Measurements from ENCODE around the gene PUS1.

PUS1 gene

GRCh38 chr12:131903270-131904255, 25.5 kb upstream of the PUS1 start:
- no peak for DNase-seq

GRCh38 chr12:131904346-131904745, 24.7 kb upstream of the PUS1 start:
- DNase-seq = no peak

DNA sequence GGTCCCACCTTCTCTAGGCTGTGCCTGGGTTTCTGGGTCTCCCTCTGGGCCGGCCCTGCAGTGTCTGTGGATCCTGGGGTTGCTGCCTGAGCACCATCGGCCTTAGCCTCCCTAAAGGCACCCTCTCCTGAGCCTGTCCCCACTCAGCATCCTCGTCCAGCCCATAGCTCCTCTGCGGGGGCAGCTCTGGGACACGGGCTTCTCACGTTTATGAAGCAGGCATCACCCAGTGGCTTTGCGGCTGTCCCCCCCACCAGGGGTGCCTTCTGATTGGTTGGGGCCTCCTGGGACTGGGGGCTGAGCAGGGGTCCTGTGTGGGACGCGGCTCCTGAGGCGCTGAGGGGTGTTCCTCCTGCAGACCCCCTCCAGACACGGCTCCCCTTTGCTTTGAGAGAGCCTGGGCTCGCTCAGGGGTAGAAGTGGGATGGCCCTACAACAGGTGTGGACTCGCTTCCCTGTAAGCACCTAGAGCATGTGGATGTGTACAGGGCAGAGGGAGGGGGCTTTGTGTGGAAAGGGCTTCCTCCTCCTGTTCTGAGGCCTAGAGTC, 23.9 kb upstream of the PUS1 start:
- no peak for DNase-seq

- DNase-seq = no peak
These were observed 23.4 kb upstream of the PUS1 start for GRCh38 chr12:131905630-131906091.

DNA sequence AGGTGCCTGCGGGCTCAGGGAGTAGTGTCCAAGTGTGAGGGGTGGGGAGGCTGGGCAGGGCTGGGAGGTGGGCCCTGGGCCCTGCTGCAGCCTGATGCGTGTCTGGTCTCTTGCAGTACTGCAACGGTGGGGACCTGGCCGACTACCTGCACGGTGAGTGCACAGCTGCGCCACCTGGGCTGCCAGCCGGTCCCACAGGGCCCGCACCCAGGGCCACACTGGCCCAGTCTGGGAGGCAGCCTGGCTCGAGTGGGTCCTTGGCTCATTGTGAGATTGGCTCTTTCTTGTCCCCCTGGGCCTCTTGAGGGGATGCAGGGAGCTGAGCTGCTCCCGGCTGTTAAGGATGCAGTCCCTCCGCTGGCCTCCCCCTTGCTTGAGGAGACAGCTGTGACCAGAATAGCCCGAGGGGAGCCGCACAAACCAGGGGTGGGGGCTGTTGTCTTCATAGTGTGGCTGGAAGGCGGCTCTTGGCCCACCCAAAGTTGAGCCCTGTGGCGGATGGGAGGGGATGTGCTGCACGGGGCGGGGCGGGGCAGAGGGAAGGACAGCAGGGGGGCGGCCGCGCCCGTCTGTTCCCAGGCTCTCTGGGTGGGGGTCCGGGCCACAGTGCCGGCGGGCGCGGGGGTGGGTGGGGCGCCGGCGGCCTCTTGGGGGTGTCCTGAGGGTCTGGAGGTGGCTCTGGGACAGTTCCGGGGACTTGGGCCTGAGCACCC, 21.5 kb upstream of the PUS1 start:
- no peak for DNase-seq

GRCh38 chr12:131908092-131909080, 20.7 kb upstream of the PUS1 start:
- DNase-seq = no peak

DNA sequence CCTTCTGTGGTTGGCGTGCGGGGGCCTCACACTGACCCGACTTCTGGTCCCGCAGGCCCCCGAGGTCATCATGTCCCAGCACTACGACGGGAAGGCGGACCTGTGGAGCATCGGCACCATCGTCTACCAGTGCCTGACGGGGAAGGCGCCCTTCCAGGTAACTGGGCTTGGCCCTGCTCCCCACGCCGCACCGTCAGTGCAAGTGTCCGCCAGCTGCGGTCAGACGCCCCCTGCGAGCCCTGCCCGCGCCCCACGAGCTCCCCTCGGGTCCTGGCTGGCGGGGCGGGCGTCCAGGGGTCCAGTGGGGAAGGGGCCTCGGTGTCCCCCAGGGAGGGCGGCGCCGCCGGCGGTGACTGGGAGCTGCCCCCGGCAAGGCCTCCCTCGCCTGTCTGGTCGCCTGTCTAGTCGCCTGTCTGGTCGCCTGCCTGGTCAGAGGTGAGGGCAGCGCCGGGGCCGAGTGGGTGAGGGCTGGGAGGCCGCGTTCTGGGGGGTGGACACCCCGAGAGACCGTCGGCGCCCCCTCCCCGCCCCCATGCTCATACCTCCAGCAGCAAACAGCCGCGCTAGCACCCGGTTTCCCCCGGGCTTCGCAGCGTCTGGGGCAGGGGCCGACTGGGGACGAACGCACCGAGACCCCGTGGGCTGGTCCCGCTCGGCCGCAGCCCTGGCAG, 19.9 kb upstream of the PUS1 start:
- DNase-seq = no peak

DNA sequence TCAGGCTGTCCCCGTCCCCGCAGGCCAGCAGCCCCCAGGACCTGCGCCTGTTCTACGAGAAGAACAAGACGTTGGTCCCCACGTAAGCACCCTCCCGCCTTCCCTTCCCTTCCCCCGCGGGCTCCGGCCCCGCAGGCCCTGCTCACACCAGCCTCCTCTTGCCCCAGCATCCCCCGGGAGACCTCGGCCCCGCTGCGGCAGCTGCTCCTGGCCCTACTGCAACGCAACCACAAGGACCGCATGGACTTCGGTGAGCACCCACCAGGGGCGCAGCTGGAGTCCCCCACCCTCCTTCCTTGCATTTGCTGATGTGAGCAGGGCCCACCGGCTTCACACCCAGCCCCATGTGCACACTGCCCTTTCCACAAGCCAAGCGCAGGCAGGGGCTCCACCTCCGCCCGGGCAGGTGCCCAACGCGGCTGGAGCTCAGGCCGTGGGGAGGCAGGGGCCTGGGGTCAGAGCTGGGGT, 19.3 kb upstream of the PUS1 start:
- DNase-seq = no peak

DNA sequence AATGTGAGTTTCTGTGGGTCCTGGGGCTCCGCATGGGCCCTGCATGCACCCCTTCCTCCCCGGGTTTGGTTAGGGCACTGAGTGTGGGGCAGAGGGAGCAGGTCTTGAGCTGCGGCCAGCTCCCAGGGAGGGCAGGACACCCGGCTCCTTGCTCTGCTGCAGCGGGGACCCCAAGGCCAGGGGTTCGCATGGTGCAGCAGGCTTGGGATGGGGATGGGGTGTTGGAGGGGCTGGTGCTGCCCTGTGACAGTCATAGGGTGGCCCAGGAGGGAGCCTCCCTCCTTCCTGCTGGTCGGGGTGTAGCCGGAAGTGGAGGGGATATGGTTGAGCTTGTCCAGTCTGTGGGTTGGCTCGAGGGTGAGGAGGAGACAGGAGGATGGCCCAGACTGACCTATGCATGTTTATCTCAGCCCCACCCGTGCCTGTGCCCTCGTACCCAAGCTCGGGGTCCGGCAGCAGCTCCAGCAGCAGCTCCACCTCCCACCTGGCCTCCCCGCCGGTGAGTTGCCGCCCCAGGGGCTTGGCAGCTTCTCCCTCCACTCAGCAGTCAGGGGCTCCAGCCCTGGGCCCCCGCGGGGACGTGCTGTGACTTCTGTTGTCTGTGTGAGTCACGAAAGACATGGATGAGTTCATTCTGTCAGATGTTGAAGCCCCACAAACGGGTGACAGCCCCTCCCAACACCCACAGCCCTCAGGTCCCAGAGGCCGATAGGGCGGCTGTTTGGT, 18.6 kb upstream of the PUS1 start:
- DNase-seq = no peak

GRCh38 chr12:131911028-131911650, 17.9 kb upstream of the PUS1 start:
- DNase-seq = no peak

- no peak for DNase-seq
These were observed 17.1 kb upstream of the PUS1 start for GRCh38 chr12:131911851-131912477.

DNA sequence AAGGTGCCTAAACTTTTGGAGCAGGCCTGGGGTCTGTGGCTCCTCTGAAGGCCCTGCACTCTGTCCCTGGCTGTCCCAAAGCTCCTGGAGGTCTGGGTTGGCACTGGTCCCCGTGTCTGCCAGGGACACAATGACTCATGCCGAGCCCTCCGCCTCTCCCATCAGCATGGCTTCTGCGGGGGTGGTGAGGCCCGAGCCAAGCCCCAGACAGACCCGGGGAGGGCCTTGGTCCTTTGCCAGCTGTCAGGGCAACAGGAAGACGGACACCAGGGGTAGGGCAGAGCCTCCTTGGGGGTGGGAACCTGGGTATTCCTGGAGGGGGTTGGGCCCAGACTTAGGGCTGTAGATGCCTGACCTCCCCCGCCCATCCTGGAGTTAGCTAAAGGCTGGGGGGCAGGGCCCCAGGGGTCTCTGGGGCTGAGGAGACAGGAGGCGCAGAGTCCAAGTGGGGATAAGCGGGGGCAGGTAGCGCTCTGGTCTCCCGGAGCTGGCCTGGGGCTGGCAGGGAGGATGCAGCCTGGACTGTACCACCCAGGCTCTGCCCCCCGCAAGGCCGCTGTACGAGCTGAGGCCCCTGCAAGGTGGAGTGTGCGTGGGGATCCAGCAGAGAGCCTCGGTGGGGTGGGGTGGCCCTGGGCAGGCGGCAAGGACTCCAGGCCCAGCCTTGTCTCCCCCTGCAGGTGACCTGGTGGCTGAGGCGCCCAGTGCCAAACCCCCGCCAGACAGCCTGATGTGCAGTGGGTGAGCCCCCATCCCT, 16.4 kb upstream of the PUS1 start:
- DNase-seq = peak; percentile 48

DNA sequence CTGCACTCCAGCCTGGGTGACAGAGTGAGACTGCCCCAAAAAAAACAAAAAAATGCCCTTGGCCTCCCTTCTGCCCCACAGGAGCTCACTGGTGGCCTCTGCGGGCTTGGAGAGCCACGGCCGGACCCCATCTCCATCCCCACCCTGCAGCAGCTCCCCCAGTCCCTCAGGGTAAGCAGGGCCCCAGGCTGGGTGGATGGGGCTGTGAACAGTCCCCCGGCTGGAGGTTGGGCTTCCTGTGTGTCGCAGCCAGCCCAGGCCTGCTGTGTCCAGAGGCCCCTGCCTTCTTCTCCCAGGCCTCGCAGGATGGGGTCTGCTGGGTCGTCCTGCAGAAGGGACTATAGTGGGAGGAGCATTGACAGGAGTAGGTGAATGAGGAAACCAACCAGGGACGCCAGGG, 15.4 kb upstream of the PUS1 start:
- DNase-seq = no peak

DNA sequence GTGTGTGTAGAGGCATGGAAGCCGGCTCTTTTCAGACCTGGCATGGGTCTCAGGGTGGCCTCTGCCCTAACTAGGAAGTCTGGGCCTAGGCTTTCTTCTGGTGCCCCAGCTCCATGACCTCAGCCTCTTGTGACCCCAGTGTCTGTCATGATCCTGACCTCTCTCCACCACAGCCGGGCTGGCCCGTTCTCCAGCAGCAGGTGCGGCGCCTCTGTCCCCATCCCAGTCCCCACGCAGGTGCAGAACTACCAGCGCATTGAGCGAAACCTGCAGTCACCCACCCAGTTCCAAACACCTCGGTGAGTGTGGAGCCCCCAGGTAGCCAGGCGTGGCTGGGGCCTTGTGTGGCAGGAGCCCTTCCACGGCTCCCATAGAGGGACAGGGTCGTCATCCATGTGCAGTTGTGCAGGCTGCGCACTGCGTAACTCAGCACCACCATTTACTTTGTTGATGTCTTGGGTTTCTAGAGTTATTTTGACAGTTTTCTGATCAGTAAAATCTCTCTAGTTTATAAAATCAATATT, 14.8 kb upstream of the PUS1 start:
- DNase-seq = no peak

DNA sequence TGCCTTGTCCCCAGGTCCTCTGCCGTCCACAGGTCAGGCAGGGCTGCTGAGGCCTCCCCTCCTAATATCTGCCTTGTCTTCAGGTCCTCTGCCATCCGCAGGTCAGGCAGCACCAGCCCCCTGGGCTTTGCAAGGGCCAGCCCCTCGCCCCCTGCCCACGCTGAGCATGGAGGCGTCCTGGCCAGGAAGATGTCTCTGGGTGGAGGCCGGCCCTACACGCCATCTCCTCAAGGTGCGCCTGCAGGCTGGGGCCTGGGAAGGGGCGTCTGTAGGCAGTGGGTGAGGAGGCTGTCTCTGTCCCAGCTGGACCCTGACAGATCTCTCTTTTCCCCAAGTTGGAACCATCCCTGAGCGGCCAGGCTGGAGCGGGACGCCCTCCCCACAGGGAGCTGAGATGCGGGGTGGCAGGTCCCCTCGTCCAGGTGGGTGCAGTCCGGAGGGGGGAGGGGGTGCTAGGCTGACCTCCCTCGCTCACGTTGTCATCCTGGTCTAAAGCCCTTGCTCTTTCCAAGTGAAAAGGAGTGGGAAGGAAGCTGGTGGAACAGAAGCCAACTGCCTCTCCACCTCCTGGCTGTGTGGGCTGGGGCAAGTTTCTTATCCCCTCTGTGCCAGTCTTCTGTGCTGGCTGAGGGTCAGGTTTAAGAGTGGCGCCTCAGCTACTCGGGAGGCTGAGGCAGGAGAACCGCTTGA, 13.9 kb upstream of the PUS1 start:
- no peak for DNase-seq

DNA sequence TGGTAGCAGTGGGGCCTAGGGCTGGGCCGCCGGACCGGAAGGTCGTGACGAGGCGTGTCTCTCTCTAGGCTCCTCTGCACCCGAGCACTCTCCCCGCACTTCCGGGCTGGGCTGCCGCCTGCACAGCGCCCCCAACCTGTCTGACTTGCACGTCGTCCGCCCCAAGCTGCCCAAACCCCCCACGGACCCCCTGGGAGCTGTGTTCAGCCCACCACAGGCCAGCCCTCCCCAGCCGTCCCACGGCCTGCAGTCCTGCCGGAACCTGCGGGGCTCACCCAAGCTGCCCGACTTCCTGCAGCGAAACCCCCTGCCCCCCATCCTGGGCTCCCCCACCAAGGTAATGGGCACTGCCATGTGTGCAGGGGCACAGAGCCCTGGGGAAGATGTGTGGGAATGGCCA, 13.3 kb upstream of the PUS1 start:
- DNase-seq = no peak

- DNase-seq = no peak
These were observed 12.6 kb upstream of the PUS1 start for GRCh38 chr12:131916306-131917138.
